Kidney capillary endothelial cell (primary cell): ENCODE data around the gene ZNF155.
"Not testable (repeated sequence)": the region's sequence is repeated elsewhere in the genome, so short reads cannot be mapped to it uniquely, and the experiment has no call there.

ENCODE experiments used
- DNase-seq: peaks from one replicate; pipeline ENCODE4 v3.0.0-alpha.2; 2018; ENCODE audit warnings: low spot score

The ZNF155 gene

GRCh38 chr19:43983912-43984686 lies at the start of gene ZNF155:
Gene ZNF155 (plus strand): TSS chr19:43984188. CDS start chr19:43988544, 4,356 bp downstream.
- DNase-seq, result peak; percentile 92

GRCh38 chr19:43934985-43935708 lies 48.8 kb upstream of the ZNF155 start, which contains the start of gene ZNF45:
Gene ZNF45 (minus strand): TSS chr19:43935282. CDS start chr19:43922185, 13,097 bp downstream.
- peak; percentile 82 for DNase-seq

GRCh38 chr19:43936188-43936587 lies 47.8 kb upstream of the ZNF155 start:
- DNase-seq, result no peak

GRCh38 chr19:43939557-43940260 lies 44.3 kb upstream of the ZNF155 start:
- DNase-seq, result no peak

GRCh38 chr19:43940719-43941118 lies 43.3 kb upstream of the ZNF155 start:
- DNase-seq, result no peak

- no peak for DNase-seq
These were observed 42.8 kb upstream of the ZNF155 start for GRCh38 chr19:43941209-43941608.

- DNase-seq, result not testable (repeated sequence)
These were observed 36.6 kb upstream of the ZNF155 start for GRCh38 chr19:43947412-43947811.

GRCh38 chr19:43949803-43950202 lies 34.2 kb upstream of the ZNF155 start:
- not testable (repeated sequence) for DNase-seq

GRCh38 chr19:43950834-43951645 lies 32.9 kb upstream of the ZNF155 start, which contains the start of gene ZNF221:
Gene ZNF221 (plus strand): TSS chr19:43951228. CDS start chr19:43962727, 11,499 bp downstream.
- peak; percentile 92 for DNase-seq

GRCh38 chr19:43956827-43957226 lies 27.2 kb upstream of the ZNF155 start:
- DNase-seq, result no peak

GRCh38 chr19:43957891-43958290 lies 26.1 kb upstream of the ZNF155 start:
- no peak for DNase-seq

- no peak for DNase-seq
These were observed 23.6 kb upstream of the ZNF155 start for GRCh38 chr19:43960411-43960810.

- no peak for DNase-seq
These were observed 17.8 kb upstream of the ZNF155 start for GRCh38 chr19:43966079-43966694.

- no peak for DNase-seq
These were observed 7.3 kb upstream of the ZNF155 start for GRCh38 chr19:43976732-43977131.

- no peak for DNase-seq
These were observed 460 bp upstream of the ZNF155 start for GRCh38 chr19:43983544-43983911.

GRCh38 chr19:43984687-43985000 lies 656 bp downstream of the ZNF155 start:
- no peak for DNase-seq

GRCh38 chr19:43997631-43998290 lies 13.8 kb downstream of the ZNF155 start:
- DNase-seq, result no peak

- DNase-seq, result no peak
These were observed 18.2 kb downstream of the ZNF155 start for GRCh38 chr19:44002212-44002565.

- DNase-seq, result peak; percentile 93
These were observed 18.8 kb downstream of the ZNF155 start, which contains the start of gene ZNF230 for GRCh38 chr19:44002566-44003460. Gene ZNF230 (plus strand): TSS chr19:44002957. CDS start chr19:44007079, 4,122 bp downstream.
